Uterus (tissue), 2 donors: ENCODE results near the gene PGK1.

Source experiments
- CTCF ChIP-seq, 4 experiments: fragments of 200-600 bp in 2 of 4; fragments of 450-650 bp in 2 of 4; sonication (generic) in 2 of 4; IDR thresholded peaks; one replicate each; pipeline ENCODE4 v1.5.1; 2016 to 2019; ENCODE audit warnings: antibody characterized with exemption in 4 of 4, mild to moderate bottlenecking in 2 of 4, moderate library complexity in 1 of 4
- POLR2A ChIP-seq, 2 donors: fragments of 450-650 bp; IDR thresholded peaks; one replicate each; pipeline ENCODE4 v1.6.1; 2016; ENCODE audit warnings: antibody characterized with exemption in 2 of 2, mild to moderate bottlenecking in 1 of 2, moderate library complexity in 1 of 2

- no peak for TF ChIP-seq POLR2A (IDR thresholded peaks at IDR 0.05)
- no peak for TF ChIP-seq CTCF (IDR thresholded peaks at IDR 0.05)
These were observed 27.1 kb downstream of the PGK1 start for GRCh38 chrX:78131117-78131516.
